ENCODE measurements around the gene POLDIP2.

Gene POLDIP2

GRCh38 chr17:28390141-28390540, 32.8 kb upstream of the POLDIP2 start:
- no peak for DNase-seq (ENCODE audit: low spot score)

DNA sequence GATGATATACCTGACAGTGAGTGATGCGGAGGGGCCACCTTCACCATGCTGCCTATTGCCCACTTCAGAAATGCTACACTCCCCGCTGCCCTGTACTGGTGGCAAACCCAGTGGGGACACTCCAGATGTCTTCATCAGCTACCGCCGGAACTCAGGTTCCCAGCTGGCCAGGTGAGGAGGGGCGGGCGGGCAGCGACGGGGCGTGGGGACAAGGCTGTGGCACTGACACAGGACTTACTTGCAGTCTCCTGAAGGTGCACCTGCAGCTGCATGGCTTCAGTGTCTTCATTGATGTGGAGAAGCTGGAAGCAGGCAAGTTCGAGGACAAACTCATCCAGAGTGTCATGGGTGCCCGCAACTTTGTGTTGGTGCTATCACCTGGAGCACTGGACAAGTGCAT, 30.8 kb upstream of the POLDIP2 start:
- DNase-seq (ENCODE audit: low spot score): no peak

DNA sequence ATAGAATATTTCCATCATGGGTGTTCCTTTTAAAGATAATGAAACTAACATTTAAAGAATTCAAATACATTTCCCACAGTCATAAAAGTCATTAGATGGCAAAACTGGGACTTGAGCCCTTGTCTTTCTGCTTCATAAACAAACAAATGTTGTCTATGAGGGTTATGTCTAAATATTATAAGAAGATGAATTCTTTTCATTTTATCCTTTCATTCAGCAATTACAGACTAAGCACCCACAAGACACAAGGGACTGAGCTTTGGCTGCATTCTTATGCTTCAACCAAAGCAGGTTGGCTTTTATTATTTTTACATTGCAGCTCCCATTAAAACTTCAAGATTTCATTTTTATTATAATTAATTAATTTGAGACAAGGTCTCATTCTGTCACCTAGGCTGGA, 29.1 kb upstream of the POLDIP2 start:
- no peak for DNase-seq (ENCODE audit: low spot score)

GRCh38 chr17:28385406-28385805, 28.1 kb upstream of the POLDIP2 start:
- DNase-seq (ENCODE audit: low spot score): no peak

- no peak for DNase-seq (ENCODE audit: low spot score)
Observed at GRCh38 chr17:28385037-28385400, 27.7 kb upstream of the POLDIP2 start.

- peak; percentile 64 for DNase-seq (ENCODE audit: low spot score)
Observed at GRCh38 chr17:28384281-28385036, 27.1 kb upstream of the POLDIP2 start.

DNA sequence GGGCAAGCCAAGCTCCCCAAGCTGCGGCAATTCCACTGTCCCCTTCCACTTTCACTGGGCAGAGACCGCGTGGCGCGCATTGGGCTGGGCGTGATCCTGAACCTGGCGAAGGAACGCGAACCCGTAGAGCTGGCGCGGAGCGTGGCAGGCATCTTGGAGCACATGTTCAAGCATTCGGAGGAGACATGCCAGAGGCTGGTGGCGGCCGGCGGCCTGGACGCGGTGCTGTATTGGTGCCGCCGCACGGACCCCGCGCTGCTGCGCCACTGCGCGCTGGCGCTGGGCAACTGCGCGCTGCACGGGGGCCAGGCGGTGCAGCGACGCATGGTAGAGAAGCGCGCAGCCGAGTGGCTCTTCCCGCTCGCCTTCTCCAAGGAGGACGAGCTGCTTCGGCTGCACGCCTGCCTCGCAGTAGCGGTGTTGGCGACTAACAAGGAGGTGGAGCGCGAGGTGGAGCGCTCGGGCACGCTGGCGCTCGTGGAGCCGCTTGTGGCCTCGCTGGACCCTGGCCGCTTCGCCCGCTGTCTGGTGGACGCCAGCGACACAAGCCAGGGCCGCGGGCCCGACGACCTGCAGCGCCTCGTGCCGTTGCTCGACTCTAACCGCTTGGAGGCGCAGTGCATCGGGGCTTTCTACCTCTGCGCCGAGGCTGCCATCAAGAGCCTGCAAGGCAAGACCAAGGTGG, 24.0 kb upstream of the POLDIP2 start:
- no peak for DNase-seq (ENCODE audit: low spot score)

DNA sequence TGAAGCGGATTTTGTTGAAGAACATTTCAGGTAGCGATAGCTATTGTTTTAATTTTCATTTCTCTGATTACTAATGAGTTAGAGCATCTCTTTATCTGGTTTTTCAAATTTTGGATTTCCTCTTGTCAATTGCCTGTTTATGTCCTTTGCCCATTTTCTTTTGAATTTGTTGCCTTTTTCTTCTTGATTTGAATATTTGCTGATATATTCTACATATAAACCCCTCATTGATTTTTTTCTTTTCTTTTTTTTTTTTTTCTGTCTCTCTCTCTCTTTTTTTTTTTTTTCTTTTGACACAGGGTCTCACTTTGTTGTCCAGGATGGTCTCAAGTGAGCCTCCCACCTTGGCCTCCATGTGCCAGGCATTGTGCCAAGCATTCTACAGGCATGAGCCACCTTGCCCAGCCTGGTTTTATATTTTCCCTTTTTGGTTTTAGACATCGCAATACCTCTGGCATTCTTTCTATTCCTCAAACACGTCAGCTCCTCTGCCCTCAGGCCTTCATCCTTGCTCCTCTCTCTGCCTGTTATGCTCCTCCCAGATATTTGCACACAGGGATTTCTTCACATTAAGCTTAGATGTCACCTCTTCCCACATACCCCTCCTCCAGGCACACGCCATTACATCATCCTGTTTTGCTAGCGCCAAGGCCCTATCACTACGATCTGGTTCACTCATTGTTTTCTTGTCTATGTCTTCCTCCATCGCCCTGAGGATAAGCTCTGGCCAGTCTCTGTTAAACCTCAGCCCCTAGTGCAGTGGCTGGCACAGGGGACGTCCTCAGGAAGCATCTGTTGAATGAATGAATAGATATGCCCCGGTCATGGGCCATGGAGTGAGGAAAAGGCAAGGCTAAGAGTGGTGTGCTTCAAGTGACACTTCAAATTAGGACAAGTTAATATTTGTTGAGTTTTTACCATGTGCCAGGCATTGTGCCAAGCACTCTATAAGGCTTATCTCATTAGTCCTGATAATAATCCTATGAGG, 22.8 kb upstream of the POLDIP2 start:
- no peak for DNase-seq (ENCODE audit: low spot score)

DNA sequence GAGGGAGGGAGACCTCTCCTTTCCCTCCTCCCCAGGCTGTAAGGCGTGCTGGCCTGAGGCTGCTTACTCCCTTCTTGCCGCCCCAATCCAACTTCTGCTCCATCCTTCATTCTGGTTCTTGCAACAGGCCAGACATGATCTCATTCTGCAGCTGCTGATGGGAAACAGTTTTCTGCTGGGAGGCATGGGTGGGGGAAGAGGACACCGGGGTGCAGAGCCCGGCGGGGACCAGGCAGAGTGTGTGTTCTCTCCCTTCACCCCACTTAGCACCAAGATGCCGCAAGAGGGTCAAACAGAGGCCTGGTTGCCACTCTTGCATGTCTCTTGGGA, 15.6 kb upstream of the POLDIP2 start:
- DNase-seq (ENCODE audit: low spot score): no peak

DNA sequence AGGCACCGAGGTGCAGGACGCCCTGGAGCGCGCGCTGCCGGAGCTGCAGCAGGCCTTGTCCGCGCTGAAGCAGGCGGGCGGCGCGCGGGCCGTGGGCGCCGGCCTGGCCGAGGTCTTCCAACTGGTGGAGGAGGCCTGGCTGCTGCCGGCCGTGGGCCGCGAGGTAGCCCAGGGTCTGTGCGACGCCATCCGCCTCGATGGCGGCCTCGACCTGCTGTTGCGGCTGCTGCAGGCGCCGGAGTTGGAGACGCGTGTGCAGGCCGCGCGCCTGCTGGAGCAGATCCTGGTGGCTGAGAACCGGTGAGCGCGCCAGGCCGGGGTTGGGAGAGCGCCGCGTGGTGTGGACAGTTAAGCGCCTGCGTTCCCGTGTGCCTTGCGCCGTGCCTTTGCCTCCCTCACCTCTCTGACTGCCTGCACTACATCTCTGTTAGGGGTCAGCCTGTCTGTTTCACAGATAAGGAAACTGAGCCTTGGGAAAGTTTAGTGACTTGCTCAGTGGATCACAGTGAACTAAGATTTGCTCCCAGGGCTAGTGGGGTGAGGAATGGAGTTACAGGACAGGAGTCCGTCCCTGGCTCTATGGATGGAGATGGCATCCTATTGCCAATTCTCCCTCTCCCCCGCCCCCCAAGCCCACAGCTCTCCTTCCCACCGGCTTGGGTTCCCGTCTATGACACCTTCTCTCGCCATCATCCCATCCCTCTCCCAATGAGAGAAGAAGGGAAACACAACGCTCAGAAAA, 15.0 kb upstream of the POLDIP2 start:
- DNase-seq (ENCODE audit: low spot score): no peak

DNA sequence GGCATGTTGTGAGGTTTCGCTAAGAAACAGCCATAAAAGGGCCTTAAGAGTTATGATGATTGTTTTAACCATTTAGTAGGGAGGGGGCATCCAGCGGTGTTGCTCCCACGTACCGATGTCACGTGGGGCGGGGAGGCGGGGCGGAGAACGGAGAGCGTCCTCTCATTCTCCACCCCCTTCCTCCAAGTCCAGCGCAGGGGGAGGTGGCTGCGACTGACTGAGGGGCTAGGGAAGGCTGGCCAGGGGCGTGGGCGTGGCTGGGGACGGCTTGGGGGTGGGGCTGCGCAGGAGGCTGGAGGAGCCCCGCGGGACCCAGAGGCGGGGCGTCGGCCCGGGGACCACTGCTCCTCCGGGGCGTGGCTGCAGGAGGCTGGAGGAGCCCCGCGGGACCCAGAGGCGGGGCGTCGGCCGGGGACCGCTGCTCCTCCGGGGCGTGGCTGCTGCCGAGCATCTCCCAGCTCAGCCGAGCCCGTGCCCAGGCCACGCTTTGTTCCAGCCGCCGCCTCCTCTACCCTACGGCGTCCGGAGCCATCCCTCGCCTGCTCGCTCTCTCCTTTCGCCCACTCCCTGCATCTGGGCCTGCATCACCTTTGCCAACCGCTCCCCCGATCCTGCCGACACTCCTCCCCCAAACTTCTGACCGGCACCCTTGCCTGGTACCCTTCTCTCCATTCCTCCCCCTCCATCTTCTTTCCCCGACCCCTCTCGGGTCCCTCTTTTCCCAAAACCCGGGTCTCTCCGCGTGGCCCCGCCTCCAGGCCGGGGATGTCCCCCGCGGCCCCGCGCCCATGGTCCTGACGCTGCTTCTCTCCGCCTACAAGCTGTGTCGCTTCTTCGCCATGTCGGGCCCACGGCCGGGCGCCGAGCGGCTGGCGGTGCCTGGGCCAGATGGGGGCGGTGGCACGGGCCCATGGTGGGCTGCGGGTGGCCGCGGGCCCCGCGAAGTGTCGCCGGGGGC, 14.2 kb upstream of the POLDIP2 start, which contains the start of gene SARM1:
Gene SARM1, plus strand, starts transcription at position 450 of the 958 bp plus-strand sequence. Its CDS starts 339 bp downstream, at position 789.
- DNase-seq (ENCODE audit: low spot score): peak; percentile 92

- no peak for DNase-seq (ENCODE audit: low spot score)
Observed at GRCh38 chr17:28370744-28371103, 13.4 kb upstream of the POLDIP2 start.

DNA sequence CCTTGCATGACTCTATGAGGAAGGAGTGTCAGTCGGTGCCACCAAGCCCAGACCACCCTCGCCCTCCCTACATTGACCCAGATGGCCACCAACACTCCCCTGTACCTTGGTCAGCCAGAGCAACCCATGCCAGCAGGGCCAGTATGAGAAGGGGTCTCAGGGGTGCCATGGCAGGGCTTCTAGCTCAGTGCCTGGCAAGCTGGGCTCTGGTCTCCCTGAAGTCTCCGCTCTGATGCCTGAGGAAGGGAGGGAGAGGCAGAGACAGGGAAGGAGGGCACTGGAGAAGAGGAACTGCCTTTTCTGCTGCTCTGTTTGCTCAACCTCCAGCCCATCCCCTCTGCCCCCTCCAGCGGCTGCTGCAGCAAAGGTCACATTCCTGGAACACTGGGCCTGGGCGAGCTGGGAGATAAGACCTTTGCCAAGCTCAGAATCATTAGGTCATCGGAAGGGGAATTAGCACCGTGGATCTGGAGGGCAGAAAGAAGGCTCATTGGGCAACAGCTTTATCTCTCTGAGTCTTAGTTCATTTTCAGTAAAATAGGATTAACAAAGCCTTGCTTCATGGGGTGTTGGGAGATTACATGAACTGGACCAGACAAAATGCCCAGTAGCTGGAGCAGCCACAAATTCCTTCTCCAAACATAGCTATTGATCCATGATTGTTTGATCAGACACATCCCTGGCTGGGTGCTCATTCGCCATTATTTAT, 12.9 kb upstream of the POLDIP2 start, which contains the start of gene VTN:
Gene VTN, minus strand, starts transcription at position 273 of the 709 bp plus-strand sequence. Its CDS starts 104 bp downstream, at position 169.
- no peak for DNase-seq (ENCODE audit: low spot score)

DNA sequence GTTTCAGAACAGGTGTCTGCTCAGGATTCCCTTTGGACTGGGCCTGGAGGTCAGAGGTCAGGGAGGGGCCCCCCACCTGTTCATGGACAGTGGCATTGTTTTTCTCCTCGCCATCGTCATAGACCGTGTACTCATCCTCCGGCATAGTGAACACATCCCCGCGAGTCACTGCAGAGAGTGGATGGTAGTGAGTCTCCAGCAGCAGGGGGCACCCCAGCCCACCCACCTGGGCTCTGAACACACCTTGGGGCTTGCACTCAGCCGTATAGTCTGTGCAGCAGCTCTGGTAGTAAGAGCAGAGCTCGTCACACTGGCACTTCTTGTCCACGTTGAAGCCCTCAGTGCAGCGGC, 12.3 kb upstream of the POLDIP2 start:
- DNase-seq (ENCODE audit: low spot score): no peak

DNA sequence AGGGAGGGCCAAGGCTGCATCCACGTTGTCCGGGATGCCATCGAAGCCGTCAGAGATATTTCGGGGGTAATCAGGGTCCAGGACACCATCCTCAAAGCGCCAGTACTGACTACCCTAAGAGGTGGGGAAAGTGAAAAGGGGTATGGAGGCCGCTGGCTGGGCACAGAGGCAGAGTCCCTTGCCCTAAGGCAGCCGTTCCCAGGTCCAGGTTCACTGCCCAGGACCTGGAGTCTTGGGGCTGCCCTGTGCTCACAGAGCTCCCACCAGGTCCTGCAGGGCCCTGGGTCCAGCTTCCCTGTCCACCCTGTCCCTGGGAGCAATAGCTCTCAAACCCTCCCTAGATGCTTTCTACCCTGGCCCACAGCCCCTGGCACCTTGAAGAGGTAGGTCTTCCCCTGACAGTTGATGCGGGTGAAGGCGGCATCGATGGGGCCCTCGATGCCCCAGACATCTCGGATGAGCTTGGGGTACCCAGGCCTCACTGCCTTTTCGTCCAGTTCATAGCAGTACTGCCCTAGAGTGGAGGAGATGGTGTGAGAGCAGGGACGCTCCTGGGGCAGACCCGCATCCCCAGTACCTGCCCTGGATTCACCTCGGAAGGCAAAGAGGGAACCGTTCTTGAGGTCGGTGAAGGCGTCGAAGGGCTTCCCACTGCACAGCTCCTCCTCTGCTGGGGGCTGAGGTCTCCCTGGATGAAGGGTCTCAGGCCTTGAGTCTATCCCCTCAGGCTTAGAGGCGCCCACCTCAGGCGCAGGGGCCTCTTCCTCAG, 11.8 kb upstream of the POLDIP2 start:
- no peak for DNase-seq (ENCODE audit: low spot score)

DNA sequence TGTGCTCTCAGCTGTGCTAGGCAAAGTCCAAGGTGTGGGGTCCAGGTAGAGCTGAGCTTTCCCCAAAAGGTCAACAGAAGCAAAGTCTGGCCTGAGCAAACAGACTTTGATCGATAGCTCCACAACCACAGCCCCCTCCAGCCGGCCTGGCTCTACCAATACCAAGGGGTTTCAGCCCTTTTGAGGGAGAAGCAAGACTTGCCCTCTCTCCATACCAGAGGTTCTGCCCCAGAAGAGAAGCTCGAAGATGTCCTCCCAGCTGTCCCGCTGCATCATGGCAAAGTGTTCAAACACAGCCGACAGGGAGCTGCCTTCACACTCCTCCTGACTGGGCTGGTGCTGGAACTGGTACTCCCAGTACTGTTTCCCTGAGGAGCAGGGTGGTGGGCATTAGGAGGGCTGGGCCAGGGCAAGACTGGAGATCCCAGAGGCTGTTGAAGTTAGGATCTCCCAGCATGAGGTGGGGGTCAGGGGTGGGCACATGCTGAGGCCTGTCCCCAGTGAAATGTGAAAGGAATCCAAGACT, 11.0 kb upstream of the POLDIP2 start:
- DNase-seq (ENCODE audit: low spot score): no peak

DNA sequence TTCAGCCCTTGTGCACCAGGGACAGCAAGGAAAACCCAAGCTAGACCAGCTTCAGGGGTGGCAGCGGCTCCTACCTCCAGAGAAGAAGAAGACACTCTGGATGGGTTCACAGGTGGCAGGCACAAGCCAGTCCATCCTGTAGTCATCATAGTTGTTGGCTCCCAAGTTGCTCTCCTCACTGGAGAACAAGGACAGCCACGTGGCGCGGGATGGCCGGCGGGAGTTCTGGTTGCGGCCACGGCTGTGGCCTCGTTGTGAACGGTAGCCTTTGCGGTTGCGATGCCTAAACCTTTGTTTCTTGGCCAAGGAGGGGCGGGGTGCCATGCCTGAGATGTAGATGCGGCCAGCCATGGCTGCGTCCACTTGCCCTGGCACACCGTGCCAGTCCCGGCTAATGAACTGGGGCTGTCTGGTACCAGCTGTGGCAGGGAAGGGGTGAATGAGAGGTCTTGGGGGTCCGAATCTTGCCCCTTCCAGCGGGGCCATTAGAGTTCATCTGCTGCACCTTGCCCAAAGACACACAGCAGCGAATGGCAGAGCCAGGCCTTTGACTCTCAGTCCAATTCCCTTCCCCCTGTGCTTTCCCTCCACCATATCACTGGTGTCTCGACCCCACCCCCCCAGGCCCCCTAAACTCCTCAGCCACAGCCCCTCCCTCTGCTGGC, 10.4 kb upstream of the POLDIP2 start:
- no peak for DNase-seq (ENCODE audit: low spot score)

DNA sequence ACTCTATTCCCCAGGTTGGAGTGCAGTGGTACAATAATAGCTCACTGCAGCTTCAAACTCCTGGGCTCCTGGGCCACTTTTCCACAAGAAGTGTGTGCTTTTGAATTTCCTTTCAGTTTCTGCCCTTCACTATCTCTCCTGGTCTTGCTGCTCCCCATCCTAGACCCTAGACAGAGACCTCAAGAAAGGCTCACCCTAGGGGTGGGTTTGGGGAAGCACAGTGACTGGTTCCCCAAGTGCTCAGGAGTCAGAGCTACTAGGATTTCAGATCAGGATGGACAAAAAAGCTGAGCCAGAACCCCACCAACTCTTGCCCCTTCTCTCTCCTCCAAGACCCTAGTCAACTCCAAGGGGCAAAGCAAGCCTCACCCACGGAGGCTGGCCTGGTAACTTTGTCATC, 9.3 kb upstream of the POLDIP2 start:
- no peak for DNase-seq (ENCODE audit: low spot score)

GRCh38 chr17:28365487-28365886, 8.2 kb upstream of the POLDIP2 start:
- no peak for DNase-seq (ENCODE audit: low spot score)

Data from activated CD4-positive, alpha-beta T cell treated with anti-CD3 and anti-CD28 coated beads, Interleukin-2, Interleukin-4, amounts not matched to agents 100 ng/mL and 50 ng/mL, durations not matched to agents 16 hours and 8 hours (primary cell).